ENCODE data around the gene RALB. TPM values are rescaled to one million over a fixed set of nuclear protein-coding genes. Genes with fewer than 3 reads are reported as not detected.
A peak's percentile ranks its signal among the peaks of the same experiment; 100 is the strongest.
"Not testable (repeated sequence)": the region's sequence is repeated elsewhere in the genome, so short reads cannot be mapped to it uniquely, and the experiment has no call there.

The RALB gene
- total RNA-seq, 1 donor from 2014 or later: 108 TPM

GRCh38 chr2:120243211-120243610 is 9.4 kb upstream of the RALB start:
- DNase-seq (ENCODE audit: low read depth): peak; percentile 75

GRCh38 chr2:120243875-120244553 is 8.6 kb upstream of the RALB start:
- no peak for DNase-seq (ENCODE audit: low read depth)

- DNase-seq (ENCODE audit: low read depth): no peak
Observed at GRCh38 chr2:120244656-120245519, 7.8 kb upstream of the RALB start.

- peak; percentile 59 for DNase-seq (ENCODE audit: low read depth)
Observed at GRCh38 chr2:120245520-120246332, 6.9 kb upstream of the RALB start.

GRCh38 chr2:120246546-120247300 is 5.9 kb upstream of the RALB start:
- DNase-seq (ENCODE audit: low read depth): no peak

GRCh38 chr2:120247851-120248250 is 4.8 kb upstream of the RALB start:
- no peak for DNase-seq (ENCODE audit: low read depth)

- DNase-seq (ENCODE audit: low read depth): no peak
Observed at GRCh38 chr2:120250640-120251039, 2.0 kb upstream of the RALB start.

GRCh38 chr2:120251078-120251477 is 1.6 kb upstream of the RALB start:
- DNase-seq (ENCODE audit: low read depth): no peak

GRCh38 chr2:120251880-120252224 is 800 bp upstream of the RALB start:
- DNase-seq (ENCODE audit: low read depth): no peak

- peak; percentile 74 for DNase-seq (ENCODE audit: low read depth)
Observed at GRCh38 chr2:120253021-120253882, 600 bp downstream of the RALB start.

- DNase-seq (ENCODE audit: low read depth): no peak
Observed at GRCh38 chr2:120254178-120254577, 1.5 kb downstream of the RALB start.

GRCh38 chr2:120255071-120255470 is 2.4 kb downstream of the RALB start:
- no peak for DNase-seq (ENCODE audit: low read depth)

GRCh38 chr2:120255986-120256650 is 3.5 kb downstream of the RALB start:
- DNase-seq (ENCODE audit: low read depth): no peak

- DNase-seq (ENCODE audit: low read depth): no peak
Observed at GRCh38 chr2:120256651-120257000, 4.0 kb downstream of the RALB start.

GRCh38 chr2:120257522-120257921 is 4.9 kb downstream of the RALB start:
- DNase-seq (ENCODE audit: low read depth): no peak

- peak; percentile 37 for DNase-seq (ENCODE audit: low read depth)
Observed at GRCh38 chr2:120258196-120258595, 5.5 kb downstream of the RALB start.

- not testable (repeated sequence) for DNase-seq (ENCODE audit: low read depth)
Observed at GRCh38 chr2:120259939-120260338, 7.3 kb downstream of the RALB start.

GRCh38 chr2:120260736-120261135 is 8.1 kb downstream of the RALB start:
- DNase-seq (ENCODE audit: low read depth): no peak

GRCh38 chr2:120261387-120262006 is 8.8 kb downstream of the RALB start:
- no peak for DNase-seq (ENCODE audit: low read depth)

GRCh38 chr2:120262150-120262549 is 9.5 kb downstream of the RALB start:
- DNase-seq (ENCODE audit: low read depth): no peak

All from renal cortical epithelial cell (primary cell).